Stimulated activated CD4-positive, alpha-beta T cell treated with anti-CD3 and anti-CD28 coated beads, Interleukin-12 subunit alpha, Interleukin-12 subunit beta, amount 100 ng/mL, for 48 hours (primary cell): ENCODE data around the gene GPRASP2.

Experiments used
- DNase-seq, 3 donors: peaks; one replicate each; pipeline ENCODE4 v3.0.0-alpha.2; 2020; ENCODE audit warnings: low read depth in 2 of 3, low spot score in 1 of 3

GPRASP2 gene

DNA sequence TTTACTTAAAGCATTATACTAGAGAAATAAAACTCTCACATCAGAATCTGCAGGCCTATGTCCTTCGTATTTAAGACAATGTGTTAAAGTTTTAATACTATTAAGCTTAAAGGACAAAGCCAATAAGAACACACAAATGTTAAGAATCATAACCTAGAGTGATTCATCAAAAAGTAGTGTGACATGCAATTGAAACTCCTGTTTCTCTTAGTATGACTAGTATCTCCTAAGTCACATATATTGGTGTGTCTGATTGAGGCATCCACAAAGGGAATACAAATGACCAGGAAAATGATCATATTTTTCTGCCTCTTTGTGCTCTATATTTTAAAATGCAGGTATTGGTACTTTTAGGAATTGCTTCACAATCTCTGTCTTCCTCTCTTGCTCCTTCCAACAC is 32.1 kb downstream of the GPRASP2 start:
- DNase-seq, result no peak

DNA sequence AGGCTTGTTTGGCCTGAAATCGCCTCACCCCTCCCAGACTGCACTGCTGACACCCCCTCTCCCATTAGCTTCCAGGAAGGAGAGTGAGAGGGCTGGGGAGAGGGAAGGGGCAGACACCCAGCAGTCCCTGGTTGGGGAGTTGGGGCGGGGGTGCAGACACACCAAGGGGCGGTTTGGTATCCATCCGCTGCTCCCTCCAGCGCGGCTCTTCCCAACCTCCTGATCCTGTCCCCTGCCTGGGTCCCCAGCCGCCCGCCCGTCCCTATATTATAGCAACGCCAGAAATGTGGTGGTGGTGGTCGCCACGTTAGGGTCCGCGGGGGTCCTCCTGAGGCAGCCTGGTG is 33.2 kb downstream of the GPRASP2 start:
- no peak for DNase-seq

DNA sequence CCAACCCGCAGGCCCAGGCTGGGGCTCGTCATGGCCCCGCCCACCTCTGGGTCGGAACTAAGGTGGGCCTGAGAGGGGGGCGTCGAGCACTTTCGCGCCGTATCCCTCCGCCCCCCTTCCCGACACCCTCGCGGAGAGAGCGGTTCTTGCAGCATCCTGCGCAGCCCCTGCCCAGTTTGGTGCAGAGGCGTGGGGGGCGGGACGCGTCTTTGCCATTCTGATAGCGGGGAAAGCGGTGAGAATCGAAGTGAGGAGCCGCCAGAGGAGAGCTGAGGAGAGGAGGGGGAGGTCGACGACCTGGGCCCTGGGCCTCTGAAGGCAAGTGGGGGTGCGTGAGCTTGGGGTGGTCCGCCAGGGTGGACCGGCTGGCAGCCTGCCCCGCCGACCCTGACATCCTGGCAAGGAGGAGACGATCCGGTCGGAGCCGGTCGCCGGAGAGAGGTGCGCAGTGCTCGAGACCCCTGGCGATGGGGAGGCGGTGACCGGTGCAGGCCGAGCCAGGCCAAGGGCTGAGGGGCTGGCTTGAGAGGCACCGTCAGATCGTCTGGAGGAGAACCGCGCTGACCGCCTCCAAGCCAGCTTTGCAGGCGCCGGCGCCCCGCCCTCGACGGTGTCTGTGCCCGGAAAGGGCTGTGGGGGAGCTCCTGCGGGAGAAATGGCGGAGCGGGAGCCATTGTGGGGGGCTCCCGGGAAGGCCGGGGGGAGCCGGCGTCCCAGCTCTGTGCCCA is 33.8 kb downstream of the GPRASP2 start:
- no peak for DNase-seq

DNA sequence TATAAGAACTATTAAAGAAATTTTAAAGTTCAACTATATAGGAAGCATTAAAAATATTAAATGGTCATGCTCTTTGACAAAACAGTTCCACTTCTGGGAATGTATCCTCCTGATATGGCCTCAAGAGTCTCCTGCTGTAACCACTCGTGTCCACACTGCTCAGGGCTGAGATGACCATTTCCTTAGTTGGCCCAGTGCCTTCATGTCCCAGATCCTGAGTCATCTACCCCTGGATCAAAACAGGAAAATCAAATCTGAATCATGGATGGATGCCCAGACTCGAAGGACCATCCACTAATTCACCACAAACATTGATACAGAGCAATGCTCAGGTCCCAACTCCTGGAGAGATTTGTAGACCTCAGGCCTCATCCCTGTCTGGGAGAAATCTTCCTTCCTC is 53.0 kb downstream of the GPRASP2 start:
- DNase-seq, result no peak

DNA sequence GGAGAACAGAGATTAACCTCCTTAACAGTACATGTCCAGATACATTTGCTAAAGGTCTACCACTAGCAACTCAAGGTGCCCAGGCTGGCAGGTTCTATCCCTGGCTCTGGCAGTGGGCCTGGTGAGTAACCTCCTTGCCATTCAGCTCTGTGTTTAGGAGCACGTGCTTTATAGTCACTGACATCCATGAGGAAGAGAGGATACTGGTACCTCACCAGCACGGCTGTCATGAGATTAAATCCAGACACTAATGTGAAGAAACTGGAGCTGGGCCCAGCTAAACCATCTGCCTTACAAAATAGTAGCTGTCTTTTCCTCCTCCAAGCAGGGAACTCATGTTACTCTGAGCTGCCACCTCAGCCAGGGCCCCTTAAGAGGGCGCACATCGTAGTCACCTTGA is 53.6 kb downstream of the GPRASP2 start:
- no peak for DNase-seq

DNA sequence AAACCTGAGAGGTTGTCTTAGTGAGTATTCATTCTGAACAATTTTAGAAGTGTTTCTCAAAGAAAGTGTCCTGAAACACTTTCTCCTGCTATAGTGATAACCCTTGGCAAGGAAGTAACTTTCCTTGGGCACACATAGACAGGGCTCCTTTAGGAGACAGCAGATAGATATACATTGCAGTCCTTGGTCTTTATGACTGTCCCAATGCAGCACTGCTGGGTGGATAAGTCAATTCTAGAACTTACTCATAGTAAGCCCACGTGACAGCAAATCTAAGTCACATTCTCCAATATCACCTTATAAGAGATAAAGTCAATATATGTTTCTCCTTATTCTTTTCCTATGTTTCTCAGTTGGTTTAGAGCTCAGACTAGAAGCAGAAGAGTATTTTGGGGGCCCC is 55.0 kb downstream of the GPRASP2 start:
- DNase-seq, result no peak
